Endothelial cell of umbilical vein (primary cell): Measurements from ENCODE around the gene NRF1. TPM values are rescaled to one million over a fixed set of nuclear protein-coding genes. Genes with fewer than 3 reads are reported as not detected.

Experiments used
- BruUV-seq: library from RNA; stranded (reverse); fragments of 400-500 nt; replicated peaks from 2 replicates; lab custom pipeline; 2021; lab: Mats Ljungman, UMichigan
- CTCF ChIA-PET: fragments of 300-600, 350-600 bp; sonication (Branson Sonifier 250); formaldehyde crosslinking; loops from one replicate; lab custom pipeline; 2021; ENCODE audit warnings: antibody characterized with exemption, inconsistent platforms; lab: Charles Lee
- POLR2A ChIA-PET: fragments of 300-600, 350-600 bp; sonication (Branson Sonifier 250); formaldehyde crosslinking; loops from one replicate; lab custom pipeline; 2021; ENCODE audit warnings: antibody characterized with exemption, inconsistent platforms; lab: Charles Lee
- DNase-seq: peaks from one replicate; pipeline ENCODE4 v3.0.0-alpha.2; 2011; ENCODE audit warnings: low read depth, low spot score
- FAIRE-seq: peaks from 2 replicates; lab custom pipeline; 2011; peaks lifted over from hg19 to GRCh38; lab: Jason Lieb, UNC
- H2AFZ ChIP-seq: 2 replicates; pipeline ENCODE4 v1.6.0; 2012; ENCODE audit warnings: low read depth, low read length, control low read depth, inconsistent platforms
- H3K27ac ChIP-seq: 2 replicates; pipeline ENCODE4 v1.5.1; 2011; ENCODE audit warnings: low read depth, mild to moderate bottlenecking, control low read depth, low read length, moderate library complexity; ENCODE audit not compliant: insufficient read depth
- H3K27me3 ChIP-seq, 2 experiments: 2 replicates each; pipeline versions ENCODE4 v1.6.0 to v1.6.1; 2011; ENCODE audit warnings: low read length in 2 of 2, mixed read lengths in 1 of 2; ENCODE audit not compliant: control insufficient read depth in 2 of 2, insufficient read depth in 2 of 2
- H3K36me3 ChIP-seq, 2 experiments: 2 replicates in 1 of 2; 3 replicates in 1 of 2; pipeline ENCODE4 v1.5.1; 2011; ENCODE audit warnings: low read length in 2 of 2, mild to moderate bottlenecking in 1 of 2, moderate library complexity in 1 of 2; ENCODE audit not compliant: control insufficient read depth in 2 of 2, insufficient read depth in 2 of 2; ENCODE audit errors: extremely low read depth in 1 of 2
- H3K4me1 ChIP-seq: 3 replicates; pipeline ENCODE4 v1.5.1; 2011; ENCODE audit warnings: mild to moderate bottlenecking, low read length; ENCODE audit not compliant: control insufficient read depth, insufficient read depth; ENCODE audit errors: extremely low read depth
- H3K4me2 ChIP-seq: 2 replicates; pipeline ENCODE4 v1.6.1; 2011; ENCODE audit warnings: low read length, control low read depth, mixed read lengths; ENCODE audit not compliant: insufficient read depth
- H3K4me3 ChIP-seq, 3 experiments: fragments of 200-600 bp in 1 of 3; sonication (generic), shearing (Covaris generic) in 1 of 3; replicated peaks in 1 of 3; 2 replicates each; pipeline ENCODE4 v1.5.1; 2011 to 2016; ENCODE audit warnings: control low read depth in 3 of 3, low read length in 3 of 3, mild to moderate bottlenecking in 2 of 3, inconsistent platforms in 1 of 3, low read depth in 1 of 3, moderate library complexity in 1 of 3; ENCODE audit not compliant: insufficient read depth in 1 of 3
- H3K79me2 ChIP-seq: 2 replicates; pipeline ENCODE4 v1.6.0; 2012; ENCODE audit warnings: low read length, inconsistent platforms; ENCODE audit not compliant: control insufficient read depth, insufficient read depth
- H3K9ac ChIP-seq: replicated peaks from 2 replicates; pipeline ENCODE3; 2011; ENCODE audit warnings: low read length, control low read depth; ENCODE audit not compliant: insufficient read depth; ENCODE audit errors: extremely low read depth
- H3K9me1 ChIP-seq: replicated peaks from 3 replicates; pipeline ENCODE4 v1.6.0; 2011; ENCODE audit warnings: mild to moderate bottlenecking, low read length; ENCODE audit not compliant: control insufficient read depth, insufficient read depth; ENCODE audit errors: extremely low read depth
- H3K9me3 ChIP-seq: replicated peaks from 2 replicates; pipeline ENCODE4 v1.5.1; 2012; ENCODE audit warnings: low read length, inconsistent platforms; ENCODE audit not compliant: control insufficient read depth, insufficient read depth
- H4K20me1 ChIP-seq: replicated peaks from 2 replicates; pipeline ENCODE3; 2011; ENCODE audit warnings: mild to moderate bottlenecking, low read length; ENCODE audit not compliant: control insufficient read depth, insufficient read depth; ENCODE audit errors: extremely low read depth
- EZH2 ChIP-seq: IDR thresholded peaks from 2 replicates; pipeline ENCODE4 v1.6.1; 2012; ENCODE audit warnings: borderline replicate concordance, low read depth, mild to moderate bottlenecking, moderate library complexity, low read length, inconsistent platforms; ENCODE audit not compliant: severe bottlenecking
- MAX ChIP-seq: IDR thresholded peaks from 2 replicates; pipeline ENCODE4 v1.6.1; 2011; ENCODE audit not compliant: insufficient read depth, insufficient read length
- MYC ChIP-seq: IDR thresholded peaks from one replicate; pipeline ENCODE4 v1.6.1; 2011; ENCODE audit warnings: mild to moderate bottlenecking, low read depth, low read length
- POLR2A ChIP-seq: IDR thresholded peaks from 2 replicates; pipeline ENCODE4 v1.6.1; 2012; ENCODE audit warnings: low read depth, mild to moderate bottlenecking, control low read depth, low read length
- dilution Hi-C: fragments of 300-500 bp; cut with MboI; formaldehyde crosslinking; loops from one replicate; pipeline ENCODE4 v1.15.0; 2019; ENCODE audit warnings: low sequenced_read_pairs; ENCODE audit not compliant: extremely low pct_ligation_motif_present
- intact Hi-C: fragments of 100-400 bp; cut with micrococcal nuclease; formaldehyde crosslinking; loops from one replicate; pipeline ENCODE4 v1.10.0; 2022
- polyA plus RNA-seq, 4 experiments: library from polyadenylated mRNA; depleted of rRNA in 3 of 4; stranded (reverse) in 3 of 4; unstranded in 1 of 4; fragments of >200 nt; gene quantifications; 2 replicates each; pipeline versions ENCODE4 v1.2.1 to v1.2.3, GENCODE V29; 2011 to 2012; ENCODE audit warnings: missing spikeins in 1 of 4
- total RNA-seq: library from RNA; stranded (reverse); gene quantifications from 2 replicates; pipeline ENCODE4 v1.2.3, GENCODE V29; 2021
- TF ChIP-seq, protein P1 (sequence below), 2 donors: IDR thresholded peaks; 1 replicate in 1 of 2; 2 replicates in 1 of 2; pipeline ENCODE4 v1.5.1; 2011; ENCODE audit warnings: low read length in 2 of 2, mild to moderate bottlenecking in 2 of 2, moderate library complexity in 2 of 2, control low read depth in 1 of 2, inconsistent platforms in 1 of 2, low read depth in 1 of 2; ENCODE audit not compliant: insufficient read depth in 1 of 2; ENCODE audit errors: extremely low read depth in 1 of 2

Gene NRF1
- total and polyA plus RNA-seq, 2 donors (not counting 3 experiments of a cell fraction or from before 2014, with no cell fraction given): 14.6 to 20.3 TPM

GRCh38 chr7:129730159-129730558, 118.6 kb downstream of the NRF1 start:
- no peak for DNase-seq
- dilution Hi-C loops: no loop called here

More at GRCh38 chr7:129730159-129730558, 118.6 kb downstream of the NRF1 start:
- H3K4me3 ChIP-seq: no peak overlapping the region
- BruUV-seq: no TSS peak
- H3K9me1 ChIP-seq: no peaks in the 10 kb centered on the region
- no peaks in the 10 kb centered on the region for H3K27me3 ChIP-seq
- no peaks in the 10 kb centered on the region for H3K79me2 ChIP-seq
- FAIRE-seq: no peak
- H2AFZ ChIP-seq: no peak overlapping the region
- ChIA-PET POLR2A (interaction anchor here (0.7 kb wide), 1 partner anchor 52 kb away, joined by 4 read pairs; no protein-coding TSS in a partner anchor), CTCF (no interaction called here)
- no peaks in the 10 kb centered on the region for H3K9me3 ChIP-seq
- intact Hi-C loops: no loop called here
- no peaks in the 10 kb centered on the region for H4K20me1 ChIP-seq
- no peak overlapping the region for H3K9ac ChIP-seq
- H3K4me1 ChIP-seq: no peaks in the 10 kb centered on the region
- H3K27ac ChIP-seq: no peak overlapping the region
- H3K36me3 ChIP-seq: peaks cover 7% of the 10 kb centered on the region in 2 experiments
- no peak overlapping the region for H3K4me2 ChIP-seq
- TF ChIP-seq MYC (no peak), MAX (no peak), POLR2A (no peak), EZH2 (no peak)
- TF ChIP-seq, protein P1, sequence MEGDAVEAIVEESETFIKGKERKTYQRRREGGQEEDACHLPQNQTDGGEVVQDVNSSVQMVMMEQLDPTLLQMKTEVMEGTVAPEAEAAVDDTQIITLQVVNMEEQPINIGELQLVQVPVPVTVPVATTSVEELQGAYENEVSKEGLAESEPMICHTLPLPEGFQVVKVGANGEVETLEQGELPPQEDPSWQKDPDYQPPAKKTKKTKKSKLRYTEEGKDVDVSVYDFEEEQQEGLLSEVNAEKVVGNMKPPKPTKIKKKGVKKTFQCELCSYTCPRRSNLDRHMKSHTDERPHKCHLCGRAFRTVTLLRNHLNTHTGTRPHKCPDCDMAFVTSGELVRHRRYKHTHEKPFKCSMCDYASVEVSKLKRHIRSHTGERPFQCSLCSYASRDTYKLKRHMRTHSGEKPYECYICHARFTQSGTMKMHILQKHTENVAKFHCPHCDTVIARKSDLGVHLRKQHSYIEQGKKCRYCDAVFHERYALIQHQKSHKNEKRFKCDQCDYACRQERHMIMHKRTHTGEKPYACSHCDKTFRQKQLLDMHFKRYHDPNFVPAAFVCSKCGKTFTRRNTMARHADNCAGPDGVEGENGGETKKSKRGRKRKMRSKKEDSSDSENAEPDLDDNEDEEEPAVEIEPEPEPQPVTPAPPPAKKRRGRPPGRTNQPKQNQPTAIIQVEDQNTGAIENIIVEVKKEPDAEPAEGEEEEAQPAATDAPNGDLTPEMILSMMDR (IDR thresholded peaks at IDR 0.05; ENCODE audit: extremely low read depth in 1 of 2, insufficient read depth in 1 of 2, low read depth in 1 of 2, low read length in 2 of 2): no peak
